ENCODE data around the gene SCARB2.
A peak's percentile ranks its signal among the peaks of the same experiment; 100 is the strongest.
"Not testable (repeated sequence)": the region's sequence is repeated elsewhere in the genome, so short reads cannot be mapped to it uniquely, and the experiment has no call there.

SCARB2 gene

GRCh38 chr4:76213415-76214176 is at the start of gene SCARB2:
Gene SCARB2 (minus strand): TSS chr4:76213824. CDS start chr4:76213543, 281 bp downstream.
- peak; percentile 33 for DNase-seq (ENCODE audit: low read depth)

GRCh38 chr4:76260571-76260970 is 46.9 kb upstream of the SCARB2 start:
- no peak for DNase-seq (ENCODE audit: low read depth)

- DNase-seq (ENCODE audit: low read depth), result no peak
These were observed 44.2 kb upstream of the SCARB2 start for GRCh38 chr4:76257824-76258223.

GRCh38 chr4:76256968-76257367 is 43.3 kb upstream of the SCARB2 start:
- no peak for DNase-seq (ENCODE audit: low read depth)

- DNase-seq (ENCODE audit: low read depth), result no peak
These were observed 42.4 kb upstream of the SCARB2 start for GRCh38 chr4:76256032-76256431.

GRCh38 chr4:76253511-76253910 is 39.9 kb upstream of the SCARB2 start:
- DNase-seq (ENCODE audit: low read depth), result no peak

- DNase-seq (ENCODE audit: low read depth), result no peak
These were observed 38.6 kb upstream of the SCARB2 start for GRCh38 chr4:76252271-76252653.

- no peak for DNase-seq (ENCODE audit: low read depth)
These were observed 38.0 kb upstream of the SCARB2 start, which contains the start of gene FAM47E for GRCh38 chr4:76251441-76252270. Gene FAM47E (plus strand): TSS chr4:76251721. CDS start chr4:76251747, 26 bp downstream.

GRCh38 chr4:76250962-76251361 is 37.3 kb upstream of the SCARB2 start:
- no peak for DNase-seq (ENCODE audit: low read depth)

- DNase-seq (ENCODE audit: low read depth), result no peak
These were observed 33.2 kb upstream of the SCARB2 start for GRCh38 chr4:76246852-76247251.

GRCh38 chr4:76246025-76246424 is 32.4 kb upstream of the SCARB2 start:
- no peak for DNase-seq (ENCODE audit: low read depth)

GRCh38 chr4:76243877-76244276 is 30.3 kb upstream of the SCARB2 start:
- not testable (repeated sequence) for DNase-seq (ENCODE audit: low read depth)

- DNase-seq (ENCODE audit: low read depth), result no peak
These were observed 26.6 kb upstream of the SCARB2 start for GRCh38 chr4:76240236-76240635.

- DNase-seq (ENCODE audit: low read depth), result no peak
These were observed 25.1 kb upstream of the SCARB2 start for GRCh38 chr4:76238701-76239100.

GRCh38 chr4:76238236-76238635 is 24.6 kb upstream of the SCARB2 start:
- no peak for DNase-seq (ENCODE audit: low read depth)

- DNase-seq (ENCODE audit: low read depth), result no peak
These were observed 22.3 kb upstream of the SCARB2 start for GRCh38 chr4:76235915-76236314.

GRCh38 chr4:76235407-76235806 is 21.8 kb upstream of the SCARB2 start:
- no peak for DNase-seq (ENCODE audit: low read depth)

GRCh38 chr4:76234679-76235044 is 21.0 kb upstream of the SCARB2 start:
- DNase-seq (ENCODE audit: low read depth), result no peak

GRCh38 chr4:76233967-76234678 is 20.5 kb upstream of the SCARB2 start:
- DNase-seq (ENCODE audit: low read depth), result no peak

GRCh38 chr4:76233529-76233928 is 19.9 kb upstream of the SCARB2 start:
- no peak for DNase-seq (ENCODE audit: low read depth)

GRCh38 chr4:76233083-76233482 is 19.5 kb upstream of the SCARB2 start:
- no peak for DNase-seq (ENCODE audit: low read depth)

- no peak for DNase-seq (ENCODE audit: low read depth)
These were observed 19.1 kb upstream of the SCARB2 start for GRCh38 chr4:76232681-76233080.

- DNase-seq (ENCODE audit: low read depth), result no peak
These were observed 12.8 kb upstream of the SCARB2 start for GRCh38 chr4:76226418-76226817.

All from stimulated activated CD8-positive, alpha-beta memory T cell treated with anti-CD3 and anti-CD28 coated beads, Interleukin-7, amount 100 ng/mL, for 24 hours (primary cell).